ENCODE data around the gene MMP1.

GRCh38 chr11:102771351-102771750 lies 26.6 kb downstream of the MMP1 start:
- TF ChIP-seq, protein P1, sequence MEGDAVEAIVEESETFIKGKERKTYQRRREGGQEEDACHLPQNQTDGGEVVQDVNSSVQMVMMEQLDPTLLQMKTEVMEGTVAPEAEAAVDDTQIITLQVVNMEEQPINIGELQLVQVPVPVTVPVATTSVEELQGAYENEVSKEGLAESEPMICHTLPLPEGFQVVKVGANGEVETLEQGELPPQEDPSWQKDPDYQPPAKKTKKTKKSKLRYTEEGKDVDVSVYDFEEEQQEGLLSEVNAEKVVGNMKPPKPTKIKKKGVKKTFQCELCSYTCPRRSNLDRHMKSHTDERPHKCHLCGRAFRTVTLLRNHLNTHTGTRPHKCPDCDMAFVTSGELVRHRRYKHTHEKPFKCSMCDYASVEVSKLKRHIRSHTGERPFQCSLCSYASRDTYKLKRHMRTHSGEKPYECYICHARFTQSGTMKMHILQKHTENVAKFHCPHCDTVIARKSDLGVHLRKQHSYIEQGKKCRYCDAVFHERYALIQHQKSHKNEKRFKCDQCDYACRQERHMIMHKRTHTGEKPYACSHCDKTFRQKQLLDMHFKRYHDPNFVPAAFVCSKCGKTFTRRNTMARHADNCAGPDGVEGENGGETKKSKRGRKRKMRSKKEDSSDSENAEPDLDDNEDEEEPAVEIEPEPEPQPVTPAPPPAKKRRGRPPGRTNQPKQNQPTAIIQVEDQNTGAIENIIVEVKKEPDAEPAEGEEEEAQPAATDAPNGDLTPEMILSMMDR (conservative IDR thresholded peaks at IDR 0.05; ENCODE audit: low read depth, low read length): no peak
- no peak for TF ChIP-seq RAD21 (IDR thresholded peaks at IDR 0.05; ENCODE audit: low read length)
- TF ChIP-seq SMC3 (IDR thresholded peaks at IDR 0.05; ENCODE audit: low read depth, low read length): no peak
- no peak for TF ChIP-seq RCOR1 (IDR thresholded peaks at IDR 0.05; ENCODE audit: insufficient replicate concordance, low read length)

Measured in IMR-90 (cell line).